ENCODE results near the gene PREP.

The PREP gene

DNA sequence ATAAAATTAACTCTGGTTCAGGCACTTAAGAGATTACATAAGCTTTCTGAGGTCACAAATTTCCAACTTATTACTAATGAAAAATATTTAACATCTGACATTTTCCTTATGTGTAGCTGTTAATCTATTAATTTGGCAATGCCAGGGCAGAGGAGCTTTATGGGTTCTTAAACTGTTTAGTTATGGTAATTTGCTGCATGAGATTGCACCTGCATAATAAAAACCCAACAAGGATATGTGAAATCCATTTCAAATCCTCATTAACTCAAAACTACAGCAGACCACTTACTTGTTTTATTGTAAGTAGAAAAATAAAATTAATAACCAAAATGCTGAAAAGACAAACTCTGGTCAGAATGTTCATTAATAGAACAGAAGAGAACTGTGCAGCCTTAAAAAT lies 98.1 kb downstream of the PREP start:
- no peak for FAIRE-seq

GRCh38 chr6:105304366-105304765 lies 98.5 kb downstream of the PREP start:
- no peak for FAIRE-seq

- no peak for FAIRE-seq
Measured at GRCh38 chr6:105302617-105303128, 100.2 kb downstream of the PREP start.

DNA sequence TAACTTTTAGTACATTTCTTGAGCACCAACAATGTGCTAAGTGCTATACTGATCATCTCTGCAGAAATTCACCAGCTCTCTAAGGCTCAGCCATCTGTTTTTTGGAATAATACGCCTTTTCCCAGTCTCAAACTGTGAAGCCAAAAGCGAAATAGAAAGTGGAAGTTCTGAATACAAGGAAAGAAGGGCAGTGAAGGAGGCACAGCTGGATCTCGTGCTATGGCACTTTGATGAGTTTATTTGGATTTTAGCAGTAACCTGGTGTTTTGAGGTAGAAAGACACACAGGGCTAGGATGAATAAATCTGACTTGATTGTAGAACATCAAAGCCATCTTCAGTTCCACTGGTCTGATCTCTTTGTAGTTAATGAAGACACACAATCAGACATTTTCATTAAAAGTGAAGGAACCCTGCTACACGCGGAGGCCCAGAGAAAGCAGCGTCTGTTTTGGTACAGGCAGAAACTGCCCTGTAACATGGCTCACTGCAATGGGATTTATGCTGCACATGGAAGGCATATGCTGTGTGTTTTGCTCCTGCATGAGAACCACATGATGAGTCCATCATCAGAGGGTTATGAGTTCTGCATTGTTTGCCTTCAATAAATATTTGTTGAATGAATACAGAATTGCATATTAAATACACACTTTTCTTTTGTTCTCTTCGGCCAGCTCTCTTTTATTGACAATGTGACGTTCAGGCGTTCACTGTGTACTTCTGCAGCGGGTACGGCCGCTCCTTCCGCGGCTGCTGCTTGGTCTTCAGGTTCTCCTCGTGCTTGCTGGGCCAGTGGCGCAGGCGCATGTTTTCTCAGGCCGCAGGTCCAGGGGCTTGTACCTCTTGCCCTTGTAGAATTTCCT lies 100.9 kb downstream of the PREP start:
- FAIRE-seq = no peak

- FAIRE-seq = no peak
Measured at GRCh38 chr6:105301072-105301503, 101.8 kb downstream of the PREP start.

DNA sequence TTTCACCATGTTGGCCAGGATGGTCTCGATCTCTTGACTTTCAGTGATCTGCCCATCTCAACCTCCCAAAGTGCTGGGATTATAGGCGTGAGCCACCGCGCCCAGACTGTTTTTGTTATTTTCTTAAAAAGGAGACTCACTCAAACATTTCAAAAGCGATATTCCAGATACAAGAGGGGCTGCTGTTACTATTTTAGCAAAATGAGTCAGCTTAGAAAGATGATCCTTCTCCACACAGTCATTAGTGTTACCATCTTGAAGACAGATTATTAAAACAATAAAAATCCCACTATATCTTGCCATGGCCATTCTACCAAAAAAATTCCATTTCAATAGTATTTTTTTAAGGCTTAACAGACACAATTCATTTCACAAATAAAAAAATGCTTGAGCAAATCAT lies 102.8 kb downstream of the PREP start:
- FAIRE-seq = no peak

GRCh38 chr6:105294129-105294528 lies 108.8 kb downstream of the PREP start:
- no peak for FAIRE-seq

DNA sequence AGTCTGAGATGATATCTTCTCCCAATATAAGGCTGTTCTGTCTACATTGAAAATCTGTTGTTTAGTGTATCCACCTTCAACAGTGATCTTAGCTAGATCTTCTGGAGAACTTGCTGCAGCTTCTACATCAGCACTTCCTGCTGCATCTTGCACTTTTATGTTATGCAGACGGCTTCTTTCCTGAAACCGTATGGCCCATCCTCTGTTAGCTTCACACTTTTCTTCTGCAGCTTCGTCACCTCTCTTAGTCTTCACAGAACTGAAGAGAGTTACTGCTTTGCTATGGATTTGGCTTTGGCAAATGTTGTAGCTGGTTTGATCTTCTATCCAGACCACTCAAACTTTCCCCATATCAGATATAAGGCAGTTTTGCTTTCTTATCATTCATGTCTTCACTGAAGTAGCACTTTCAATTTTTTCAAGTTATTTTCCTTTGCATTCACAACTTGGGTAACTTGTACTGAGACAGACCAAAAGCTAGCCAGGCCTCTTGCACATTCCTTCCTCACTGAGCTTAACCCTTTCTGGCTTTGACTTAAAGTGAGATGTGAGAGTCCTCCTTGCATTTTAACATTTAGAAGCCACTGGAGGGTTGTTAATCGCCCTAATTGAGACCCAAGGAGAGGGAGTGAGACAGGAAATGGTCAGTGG lies 110.1 kb downstream of the PREP start:
- no peak for FAIRE-seq

DNA sequence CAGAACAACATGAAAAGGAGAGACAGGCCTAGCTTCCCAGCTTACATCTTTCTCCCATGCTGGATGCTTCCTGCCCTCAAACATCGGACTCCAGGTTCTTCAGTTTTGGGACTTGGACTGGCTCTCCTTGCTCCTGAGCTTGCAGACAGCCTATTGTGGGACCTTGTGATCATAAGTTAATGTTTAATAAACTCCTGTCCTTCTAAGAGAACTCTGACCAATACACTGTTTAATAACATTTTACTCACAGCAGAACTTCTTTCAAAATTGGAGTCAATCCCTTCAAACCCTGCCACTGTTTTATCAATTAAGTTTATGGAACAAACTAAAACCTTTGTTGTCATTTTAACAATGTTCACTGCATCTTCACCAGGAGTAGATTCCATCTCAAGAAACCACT lies 111.4 kb downstream of the PREP start:
- FAIRE-seq = no peak

- FAIRE-seq = no peak
Measured at GRCh38 chr6:105282631-105283585, 120.0 kb downstream of the PREP start.

DNA sequence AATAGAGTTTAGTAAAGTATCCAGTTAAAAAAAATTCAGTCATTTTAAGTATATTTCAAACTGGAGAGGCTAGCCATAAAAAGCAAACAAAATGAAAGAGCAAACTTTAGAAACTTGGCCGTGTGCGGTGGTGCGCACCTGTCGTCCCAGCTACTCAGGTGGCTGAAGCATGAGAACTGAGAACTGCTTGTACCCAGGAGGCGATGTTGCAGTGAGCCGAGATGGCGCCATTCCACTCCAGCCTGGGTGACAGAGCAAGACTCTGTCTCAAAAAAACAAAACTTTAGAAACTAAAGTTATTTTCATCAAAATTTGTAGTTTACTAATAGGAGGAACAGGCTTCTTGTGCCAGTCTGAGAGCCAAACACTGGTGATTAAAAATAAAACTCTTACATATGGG lies 122.8 kb downstream of the PREP start:
- no peak for FAIRE-seq

DNA sequence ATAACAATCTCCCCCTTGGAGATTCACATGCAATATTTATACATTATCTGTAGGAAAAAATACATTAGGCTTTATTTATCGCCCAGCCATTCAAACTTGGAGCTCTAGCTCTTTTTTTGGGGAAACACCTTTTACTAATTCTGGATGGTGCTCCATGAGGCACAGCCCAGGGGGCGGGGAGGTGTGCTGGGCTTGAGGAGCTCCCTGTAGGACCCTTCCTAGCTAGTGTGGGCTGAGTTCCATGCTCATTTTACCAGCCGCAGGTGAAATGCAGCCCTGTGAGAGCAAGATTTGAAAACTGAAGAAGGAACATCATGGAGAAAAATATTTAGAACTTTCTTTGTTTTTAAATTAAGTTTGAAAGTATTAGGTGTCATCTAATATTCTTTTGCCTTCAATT lies 123.4 kb downstream of the PREP start:
- no peak for FAIRE-seq

- no peak for FAIRE-seq
Measured at GRCh38 chr6:105278813-105279212, 124.1 kb downstream of the PREP start.

DNA sequence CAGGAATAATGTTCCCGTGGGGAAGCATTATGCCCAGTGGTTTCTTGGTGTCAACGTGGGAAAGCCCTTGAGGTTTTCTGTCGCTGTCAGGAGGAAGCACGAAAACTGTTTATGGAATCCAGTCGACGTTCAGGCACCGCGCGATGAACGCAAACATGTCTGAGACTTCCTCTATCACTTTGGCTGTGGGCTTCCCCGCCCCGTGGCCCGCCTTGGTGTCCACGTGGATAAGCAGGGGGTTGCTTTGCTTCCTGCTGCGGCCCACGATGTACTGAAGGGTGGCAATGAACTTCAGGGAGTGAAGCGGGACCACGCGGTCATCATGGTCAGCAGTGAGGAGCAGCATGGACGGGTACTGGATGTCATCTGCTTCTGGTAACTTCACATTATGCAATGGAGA lies 124.8 kb downstream of the PREP start:
- FAIRE-seq = no peak

GRCh38 chr6:105276374-105276773 lies 126.5 kb downstream of the PREP start:
- FAIRE-seq = no peak

DNA sequence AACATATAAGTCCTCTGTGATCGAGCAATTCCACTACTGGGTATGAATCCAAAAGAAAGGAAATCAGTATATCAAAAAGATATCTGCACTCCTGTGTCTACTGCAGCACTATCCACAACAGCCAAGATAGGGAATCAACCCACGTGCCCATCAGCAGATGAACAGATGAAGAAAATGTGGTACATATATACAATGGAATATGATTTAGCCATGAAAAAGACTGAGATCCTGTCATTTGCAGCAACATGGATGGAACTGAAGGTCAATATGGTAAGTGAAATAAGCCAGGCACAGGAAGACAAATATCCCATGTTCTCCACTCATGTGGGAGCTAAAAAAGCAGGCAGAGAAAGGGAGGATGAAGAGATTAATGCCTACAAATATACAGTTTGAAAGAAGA lies 127.3 kb downstream of the PREP start:
- no peak for FAIRE-seq

GRCh38 chr6:105274678-105275077 lies 128.2 kb downstream of the PREP start:
- no peak for FAIRE-seq

- no peak for FAIRE-seq
Measured at GRCh38 chr6:105273589-105273988, 129.3 kb downstream of the PREP start.

GRCh38 chr6:105272786-105273185 lies 130.1 kb downstream of the PREP start:
- FAIRE-seq = no peak

DNA sequence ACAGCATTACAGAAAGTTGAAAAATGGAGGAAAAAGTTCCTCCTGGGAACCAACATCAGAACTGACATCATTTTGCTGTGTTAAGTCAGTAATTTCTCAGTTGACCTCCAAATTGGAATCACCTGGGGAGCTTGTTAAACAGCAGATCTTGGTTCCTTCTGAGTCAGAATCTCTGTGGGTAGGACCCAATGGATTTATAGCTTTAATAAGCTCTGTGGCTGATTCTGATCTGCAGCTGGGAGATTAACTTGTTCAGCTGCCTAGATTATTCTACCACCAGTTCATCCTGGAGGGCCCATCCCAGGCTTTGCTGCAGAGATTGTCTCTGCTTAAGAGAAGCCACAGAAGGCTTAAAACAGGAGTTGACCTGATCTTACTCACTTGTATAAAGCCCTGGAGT lies 132.4 kb downstream of the PREP start:
- FAIRE-seq = no peak

- FAIRE-seq = peak; percentile 52
Measured at GRCh38 chr6:105269390-105269789, 133.5 kb downstream of the PREP start.

GRCh38 chr6:105263685-105264610 lies 138.9 kb downstream of the PREP start:
- no peak for FAIRE-seq
